Measurements from ENCODE around the gene TMEM125.

- TF ChIP-seq CTCF (conservative IDR thresholded peaks at IDR 0.05; ENCODE audit: low read length): no peak
- no peak for TF ChIP-seq EZH2phosphoT487 (IDR thresholded peaks at IDR 0.05; ENCODE audit: borderline replicate concordance, low read depth, low read length)
Observed at GRCh38 chr1:43296207-43296606, 26.4 kb downstream of the TMEM125 start.

All from OCI-LY7 (cell line).